Myocyte (in vitro differentiated cells): ENCODE results near the gene CENPI. TPM values are rescaled to one million over a fixed set of nuclear protein-coding genes. Genes with fewer than 3 reads are reported as not detected.

Experiments
- total RNA-seq: library from RNA; depleted of rRNA; stranded (reverse); fragments of >200 nt; gene quantifications from 2 replicates; pipeline ENCODE4 v1.2.3, GENCODE V29; 2014

The CENPI gene
- total RNA-seq, 1 donor from 2014 or later, result 5.2 TPM

Other genes starting within 250 kb of the CENPI start
- 0.10 and 0.11 TPM in 2 replicates for gene NOX1, start 223.8 kb upstream of the CENPI start, total RNA-seq
- 0.13 TPM in 1 of 2 replicates, not detected in the other for gene XKRX, start 169.3 kb upstream of the CENPI start, total RNA-seq
- not detected in 2 replicates for gene ARL13A, start 128.5 kb upstream of the CENPI start, total RNA-seq
- 11.8 and 13.3 TPM in 2 replicates for gene TRMT2B, start 46.1 kb upstream of the CENPI start, total RNA-seq
- gene TMEM35A, start 19.3 kb upstream of the CENPI start, total RNA-seq, result 1.1 and 1.4 TPM in 2 replicates
- gene DRP2, start 121.6 kb downstream of the CENPI start, total RNA-seq, result 7.5 and 14.9 TPM in 2 replicates
- gene TAF7L, start 193.1 kb downstream of the CENPI start, total RNA-seq, result 0.08 TPM in 1 of 2 replicates, not detected in the other